ENCODE data around the gene SYT17.

The SYT17 gene

GRCh38 chr16:19299565-19299964 is 131.5 kb downstream of the SYT17 start:
- Histone ChIP-seq H3K9me3 (ENCODE audit: low read depth, low read length) (no peaks in the 10 kb centered on the region), H3K4me3 (no peak overlapping the region), H3K9ac (ENCODE audit: insufficient read length) (no peak overlapping the region), H3K27ac (no peak overlapping the region), H3K36me3 (ENCODE audit: insufficient read depth, low read length) (no peaks in the 10 kb centered on the region)
- TF ChIP-seq POLR2AphosphoS5 (IDR thresholded peaks at IDR 0.05; ENCODE audit: borderline replicate concordance, low read depth, low read length): no peak
- no peak for TF ChIP-seq FOXP2 (optimal IDR thresholded peaks at IDR 0.05; ENCODE audit: control extremely low read depth, extremely low read length, insufficient read depth)
- no peak for TF ChIP-seq EZH2 (IDR thresholded peaks at IDR 0.05)
- no peak for DNase-seq (ENCODE audit: low read depth, low spot score)

- Histone ChIP-seq H3K36me3 (ENCODE audit: insufficient read depth, low read length) (no peaks in the 10 kb centered on the region), H3K9ac (ENCODE audit: insufficient read length) (no peak overlapping the region), H3K9me3 (ENCODE audit: low read depth, low read length) (no peaks in the 10 kb centered on the region), H3K27ac (no peak overlapping the region), H3K4me3 (no peak overlapping the region)
- DNase-seq (ENCODE audit: low read depth, low spot score): no peak
- no peak for TF ChIP-seq POLR2AphosphoS5 (IDR thresholded peaks at IDR 0.05; ENCODE audit: borderline replicate concordance, low read depth, low read length)
- TF ChIP-seq EZH2 (IDR thresholded peaks at IDR 0.05): no peak
- no peak for TF ChIP-seq FOXP2 (optimal IDR thresholded peaks at IDR 0.05; ENCODE audit: control extremely low read depth, extremely low read length, insufficient read depth)
These were observed 133.9 kb downstream of the SYT17 start for GRCh38 chr16:19301931-19302330.

GRCh38 chr16:19304750-19305149 is 136.7 kb downstream of the SYT17 start:
- H3K36me3 ChIP-seq (ENCODE audit: insufficient read depth, low read length): no peaks in the 10 kb centered on the region
- no peak overlapping the region for H3K4me3 ChIP-seq
- DNase-seq (ENCODE audit: low read depth, low spot score): no peak
- no peak overlapping the region for H3K27ac ChIP-seq
- no peak for TF ChIP-seq POLR2AphosphoS5 (IDR thresholded peaks at IDR 0.05; ENCODE audit: borderline replicate concordance, low read depth, low read length)
- no peak for TF ChIP-seq EZH2 (IDR thresholded peaks at IDR 0.05)
- no peak for TF ChIP-seq FOXP2 (optimal IDR thresholded peaks at IDR 0.05; ENCODE audit: control extremely low read depth, extremely low read length, insufficient read depth)
- no peak overlapping the region for H3K9ac ChIP-seq (ENCODE audit: insufficient read length)
- no peaks in the 10 kb centered on the region for H3K9me3 ChIP-seq (ENCODE audit: low read depth, low read length)

GRCh38 chr16:19305443-19305842 is 137.4 kb downstream of the SYT17 start:
- TF ChIP-seq POLR2AphosphoS5 (IDR thresholded peaks at IDR 0.05; ENCODE audit: borderline replicate concordance, low read depth, low read length) (no peak), EZH2 (IDR thresholded peaks at IDR 0.05) (no peak), FOXP2 (optimal IDR thresholded peaks at IDR 0.05; ENCODE audit: control extremely low read depth, extremely low read length, insufficient read depth) (no peak)
- no peaks in the 10 kb centered on the region for H3K9me3 ChIP-seq (ENCODE audit: low read depth, low read length)
- no peaks in the 10 kb centered on the region for H3K36me3 ChIP-seq (ENCODE audit: insufficient read depth, low read length)
- H3K27ac ChIP-seq: no peak overlapping the region
- DNase-seq (ENCODE audit: low read depth, low spot score): no peak
- no peak overlapping the region for H3K4me3 ChIP-seq
- H3K9ac ChIP-seq (ENCODE audit: insufficient read length): no peak overlapping the region

- TF ChIP-seq FOXP2 (optimal IDR thresholded peaks at IDR 0.05; ENCODE audit: control extremely low read depth, extremely low read length, insufficient read depth) (no peak), POLR2AphosphoS5 (IDR thresholded peaks at IDR 0.05; ENCODE audit: borderline replicate concordance, low read depth, low read length) (no peak), EZH2 (IDR thresholded peaks at IDR 0.05) (no peak)
- no peak for DNase-seq (ENCODE audit: low read depth, low spot score)
These were observed 139.7 kb downstream of the SYT17 start for GRCh38 chr16:19307587-19308241.

GRCh38 chr16:19308392-19308791 is 140.4 kb downstream of the SYT17 start:
- H3K36me3 ChIP-seq (ENCODE audit: insufficient read depth, low read length): no peaks in the 10 kb centered on the region
- no peak overlapping the region for H3K4me3 ChIP-seq
- no peak for TF ChIP-seq FOXP2 (optimal IDR thresholded peaks at IDR 0.05; ENCODE audit: control extremely low read depth, extremely low read length, insufficient read depth)
- no peak for TF ChIP-seq EZH2 (IDR thresholded peaks at IDR 0.05)
- no peak for TF ChIP-seq POLR2AphosphoS5 (IDR thresholded peaks at IDR 0.05; ENCODE audit: borderline replicate concordance, low read depth, low read length)
- H3K27ac ChIP-seq: no peak overlapping the region
- no peak overlapping the region for H3K9ac ChIP-seq (ENCODE audit: insufficient read length)
- no peaks in the 10 kb centered on the region for H3K9me3 ChIP-seq (ENCODE audit: low read depth, low read length)
- DNase-seq (ENCODE audit: low read depth, low spot score): no peak

More at GRCh38 chr16:19307587-19308241, 139.7 kb downstream of the SYT17 start:
- no peak overlapping the region for H3K27ac ChIP-seq
- H3K36me3 ChIP-seq (ENCODE audit: insufficient read depth, low read length): no peaks in the 10 kb centered on the region
- H3K4me3 ChIP-seq: no peak overlapping the region
- no peak overlapping the region for H3K9ac ChIP-seq (ENCODE audit: insufficient read length)
- no peaks in the 10 kb centered on the region for H3K9me3 ChIP-seq (ENCODE audit: low read depth, low read length)

GRCh38 chr16:19309178-19309577 is 141.1 kb downstream of the SYT17 start:
- no peak for DNase-seq (ENCODE audit: low read depth, low spot score)
- Histone ChIP-seq H3K9me3 (ENCODE audit: low read depth, low read length) (no peaks in the 10 kb centered on the region), H3K36me3 (ENCODE audit: insufficient read depth, low read length) (no peaks in the 10 kb centered on the region), H3K4me3 (no peak overlapping the region), H3K27ac (no peak overlapping the region), H3K9ac (ENCODE audit: insufficient read length) (no peak overlapping the region)
- TF ChIP-seq EZH2 (IDR thresholded peaks at IDR 0.05) (no peak), FOXP2 (optimal IDR thresholded peaks at IDR 0.05; ENCODE audit: control extremely low read depth, extremely low read length, insufficient read depth) (no peak), POLR2AphosphoS5 (IDR thresholded peaks at IDR 0.05; ENCODE audit: borderline replicate concordance, low read depth, low read length) (no peak)

GRCh38 chr16:19314718-19315425 is 146.8 kb downstream of the SYT17 start:
- TF ChIP-seq FOXP2 (optimal IDR thresholded peaks at IDR 0.05; ENCODE audit: control extremely low read depth, extremely low read length, insufficient read depth): no peak
- no peak for TF ChIP-seq POLR2AphosphoS5 (IDR thresholded peaks at IDR 0.05; ENCODE audit: borderline replicate concordance, low read depth, low read length)
- no peak for TF ChIP-seq EZH2 (IDR thresholded peaks at IDR 0.05)

More at GRCh38 chr16:19314718-19315425, 146.8 kb downstream of the SYT17 start:
- Histone ChIP-seq H3K36me3 (ENCODE audit: insufficient read depth, low read length) (no peaks in the 10 kb centered on the region), H3K27ac (no peak overlapping the region), H3K4me3 (no peak overlapping the region), H3K9ac (ENCODE audit: insufficient read length) (no peak overlapping the region), H3K9me3 (ENCODE audit: low read depth, low read length) (no peaks in the 10 kb centered on the region)
- no peak for DNase-seq (ENCODE audit: low read depth, low spot score)

Measured in SK-N-MC (cell line).